Neuronal stem cell (in vitro differentiated cells): ENCODE measurements around the gene TRIP4.

Experiments used
- DNase-seq: peaks from one replicate; pipeline ENCODE4 v3.0.0-alpha.2; 2013; ENCODE audit warnings: low spot score
- H2AFZ ChIP-seq: one replicate; pipeline ENCODE4 v1.6.1; 2013; ENCODE audit warnings: mild to moderate bottlenecking, low read length, inconsistent platforms
- H2AK5ac ChIP-seq: 2 replicates; pipeline ENCODE4 v1.6.1; 2013; ENCODE audit warnings: low read depth, mild to moderate bottlenecking, inconsistent platforms, low read length, moderate library complexity, mixed read lengths
- H2BK120ac ChIP-seq: 2 replicates; pipeline ENCODE4 v1.6.1; 2013; ENCODE audit warnings: low read depth, mild to moderate bottlenecking, inconsistent platforms, low read length, moderate library complexity, mixed read lengths
- H2BK12ac ChIP-seq: one replicate; pipeline ENCODE4 v1.6.1; 2013; ENCODE audit warnings: low read length, inconsistent platforms
- H2BK15ac ChIP-seq: 2 replicates; pipeline ENCODE4 v1.6.1; 2013; ENCODE audit warnings: mild to moderate bottlenecking, low read length, inconsistent platforms, mixed read lengths
- H2BK5ac ChIP-seq: one replicate; pipeline ENCODE4 v1.6.1; 2013; ENCODE audit warnings: inconsistent platforms, mild to moderate bottlenecking, low read length, moderate library complexity
- H3K14ac ChIP-seq: one replicate; pipeline ENCODE4 v1.6.1; 2013; ENCODE audit warnings: low read length, inconsistent platforms
- H3K18ac ChIP-seq: 2 replicates; pipeline ENCODE4 v1.6.1; 2013; ENCODE audit warnings: low read length, inconsistent platforms
- H3K23ac ChIP-seq: 2 replicates; pipeline ENCODE4 v1.6.1; 2013; ENCODE audit warnings: low read depth, mild to moderate bottlenecking, mixed read lengths, low read length, inconsistent platforms; ENCODE audit not compliant: poor library complexity
- H3K27ac ChIP-seq: replicated peaks from 3 replicates; pipeline ENCODE4 v1.5.1; 2013; ENCODE audit warnings: low read length, inconsistent platforms
- H3K27me3 ChIP-seq, 3 experiments: 2 replicates each; pipeline ENCODE4 v1.6.1; 2013; ENCODE audit warnings: low read length in 3 of 3, mild to moderate bottlenecking in 2 of 3, inconsistent platforms in 1 of 3, low read depth in 1 of 3, mixed read lengths in 1 of 3, moderate library complexity in 1 of 3; ENCODE audit not compliant: control insufficient read depth in 3 of 3, insufficient read depth in 3 of 3
- H3K36me3 ChIP-seq, 2 donors: replicated peaks in 1 of 2; 2 replicates each; pipeline ENCODE4 v1.6.1; 2013; ENCODE audit warnings: low read length in 2 of 2; ENCODE audit not compliant: control insufficient read depth in 2 of 2, insufficient read depth in 2 of 2
- H3K4ac ChIP-seq: 2 replicates; pipeline ENCODE4 v1.6.1; 2013; ENCODE audit warnings: inconsistent platforms, mild to moderate bottlenecking, low read length, moderate library complexity
- H3K4me1 ChIP-seq, 2 donors: 1 replicate in 1 of 2; 2 replicates in 1 of 2; pipeline ENCODE4 v1.6.1; 2013; ENCODE audit warnings: low read length in 2 of 2, low read depth in 1 of 2; ENCODE audit not compliant: control insufficient read depth in 2 of 2, insufficient read depth in 1 of 2
- H3K4me2 ChIP-seq: one replicate; pipeline ENCODE4 v1.6.1; 2013; ENCODE audit warnings: mild to moderate bottlenecking, low read length, inconsistent platforms; ENCODE audit not compliant: insufficient read depth, poor library complexity, severe bottlenecking
- H3K4me3 ChIP-seq, 2 donors: 2 replicates each; pipeline ENCODE4 v1.5.1; 2013; ENCODE audit warnings: low read length in 2 of 2, mild to moderate bottlenecking in 2 of 2, inconsistent platforms in 1 of 2, moderate library complexity in 1 of 2
- H3K79me1 ChIP-seq: one replicate; pipeline ENCODE4 v1.6.1; 2013; ENCODE audit warnings: low read depth, mild to moderate bottlenecking, inconsistent platforms, low read length, moderate library complexity
- H3K9ac ChIP-seq: one replicate; pipeline ENCODE4 v1.6.1; 2013; ENCODE audit warnings: mild to moderate bottlenecking, low read depth, low read length, inconsistent platforms; ENCODE audit not compliant: poor library complexity
- H3K9me3 ChIP-seq, 2 donors: replicated peaks in 1 of 2; 2 replicates each; pipeline versions ENCODE3 to v1.6.1; 2013; ENCODE audit warnings: low read length in 2 of 2, mild to moderate bottlenecking in 2 of 2, inconsistent platforms in 1 of 2, low read depth in 1 of 2, mixed read lengths in 1 of 2, moderate library complexity in 1 of 2; ENCODE audit not compliant: control insufficient read depth in 2 of 2, insufficient read depth in 1 of 2
- H4K8ac ChIP-seq: one replicate; pipeline ENCODE4 v1.6.1; 2013; ENCODE audit warnings: low read depth, mild to moderate bottlenecking, inconsistent platforms, low read length, moderate library complexity
- H4K91ac ChIP-seq: one replicate; pipeline ENCODE4 v1.6.1; 2013; ENCODE audit warnings: low read length, low read depth, mild to moderate bottlenecking, inconsistent platforms; ENCODE audit not compliant: poor library complexity
- WGBS, 2 donors: extraction: QIAGEN DNeasy Blood & Tissue Kit; methylation state at CpG; one replicate each; pipeline ENCODE4 v1.1.7; 2013; ENCODE audit warnings: missing lambda C conversion rate in 2 of 2, mixed read lengths in 1 of 2; ENCODE audit not compliant: insufficient read length in 2 of 2, insufficient replicate concordance in 1 of 2; ENCODE audit errors: extremely low coverage in 2 of 2; 5-methylcytosine and 5-hydroxymethylcytosine counted together

TRIP4 gene

DNA sequence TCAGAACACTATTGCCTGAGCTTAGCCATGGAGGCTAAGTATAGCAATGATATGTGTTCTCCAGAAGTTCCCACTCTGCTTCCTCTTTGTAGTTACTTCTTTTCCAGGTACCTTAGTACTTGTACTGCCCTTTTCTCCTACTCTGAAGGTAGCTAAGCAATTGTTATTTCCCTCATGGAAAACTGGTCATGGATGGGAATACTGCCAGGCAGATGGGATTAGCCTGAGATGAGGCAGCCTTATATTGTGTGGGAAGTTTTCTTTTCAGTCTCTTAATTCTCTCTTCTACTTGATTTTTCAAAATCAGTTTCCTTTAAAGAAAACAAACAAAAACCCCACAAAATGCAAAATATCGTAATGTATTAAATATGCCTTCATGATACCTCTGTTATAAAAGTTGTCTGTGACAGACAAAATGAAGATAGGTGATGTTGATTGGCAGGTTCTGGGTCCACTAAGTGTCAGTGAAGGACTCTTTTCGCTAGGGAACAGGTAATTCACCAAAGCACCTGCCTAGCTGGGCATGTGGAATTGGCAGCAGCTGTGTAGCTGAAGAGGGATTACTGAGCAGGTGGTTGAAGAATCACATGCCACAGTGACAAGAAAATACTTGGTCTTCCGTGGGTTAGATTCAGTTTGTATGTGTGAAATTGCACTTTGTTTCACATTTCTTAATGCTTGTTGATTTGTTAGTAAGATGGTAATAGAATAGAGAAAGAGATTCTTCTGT lies 76.8 kb downstream of the TRIP4 start:
- DNase-seq, result no peak
- Histone ChIP-seq H2AFZ (no peak overlapping the region), H3K36me3 (peaks cover 0 to 35% of the 10 kb centered on the region in 2 donors), H3K23ac (no peak overlapping the region), H3K14ac (no peak overlapping the region), H4K8ac (no peak overlapping the region), H3K4me1 (peaks cover 16% of the 10 kb centered on the region in 2 donors), H3K9me3 (no peaks in the 10 kb centered on the region), H3K27me3 (no peaks in the 10 kb centered on the region), H2BK12ac (no peak overlapping the region), H3K79me1 (no peaks in the 10 kb centered on the region), H3K27ac (no peak overlapping the region), H2BK15ac (no peak overlapping the region), H3K18ac (no peak overlapping the region), H3K9ac (no peak overlapping the region), H2BK120ac (no peak overlapping the region), H3K4me3 (no peak overlapping the region), H3K4ac (no peak overlapping the region), H2AK5ac (no peak overlapping the region), H2BK5ac (no peak overlapping the region), H4K91ac (no peak overlapping the region), H3K4me2 (no peak overlapping the region)
- WGBS, 2 donors, result no CpG with 5 or more reads among the region's 3 CpGs

DNA sequence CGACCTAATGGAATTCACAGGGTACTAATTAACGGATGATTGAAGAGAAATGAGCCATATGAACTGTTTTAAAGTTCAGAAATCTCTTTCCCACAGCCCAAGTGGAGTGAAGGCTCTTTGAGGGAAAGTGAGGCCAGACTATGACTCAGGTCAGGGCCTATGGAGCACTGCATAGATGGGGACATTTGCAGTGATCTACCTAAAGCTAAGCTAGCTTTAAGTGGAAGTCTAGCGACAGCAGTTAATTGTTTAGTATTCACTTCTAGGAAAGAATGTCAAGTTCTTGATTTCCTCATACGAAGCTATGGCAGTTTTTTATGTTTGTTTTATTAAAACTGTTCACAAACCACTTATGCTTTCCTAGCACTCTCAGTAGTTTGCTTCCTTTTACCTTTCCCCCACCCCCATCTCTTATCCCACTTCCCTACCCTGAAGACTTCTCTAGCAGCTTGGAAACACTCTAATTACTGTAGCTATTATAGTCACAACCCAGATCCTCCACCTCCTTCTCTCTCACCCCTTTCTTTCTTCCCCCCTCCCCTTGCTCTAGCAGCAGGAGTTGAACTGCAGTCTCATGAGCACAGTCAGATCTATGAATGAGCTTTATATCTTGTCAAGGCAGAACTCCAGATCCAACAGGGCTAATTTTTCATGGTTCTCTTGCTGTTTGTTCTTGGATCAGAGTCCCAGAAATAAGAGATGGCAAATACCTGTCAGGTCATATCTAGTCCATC lies 78.9 kb downstream of the TRIP4 start:
- Histone ChIP-seq H2AFZ (no peak overlapping the region), H2BK12ac (no peak overlapping the region), H3K9me3 (no peaks in the 10 kb centered on the region), H3K27me3 (no peaks in the 10 kb centered on the region), H2BK15ac (no peak overlapping the region), H3K4me3 (no peak overlapping the region), H3K79me1 (no peaks in the 10 kb centered on the region), H3K27ac (no peak overlapping the region), H3K14ac (no peak overlapping the region), H3K23ac (no peak overlapping the region), H2BK5ac (no peak overlapping the region), H4K8ac (no peak overlapping the region), H2AK5ac (no peak overlapping the region), H2BK120ac (no peak overlapping the region), H3K18ac (no peak overlapping the region), H3K9ac (no peak overlapping the region), H3K4ac (no peak overlapping the region), H3K36me3 (peaks cover 0 to 56% of the 10 kb centered on the region in 2 donors), H3K4me2 (peak overlapping the region; percentile 22), H3K4me1 (peaks cover 13 to 14% of the 10 kb centered on the region in 2 donors), H4K91ac (no peak overlapping the region)
- no peak for DNase-seq
- no CpG with 5 or more reads among the region's 4 CpGs for WGBS, 2 donors

DNA sequence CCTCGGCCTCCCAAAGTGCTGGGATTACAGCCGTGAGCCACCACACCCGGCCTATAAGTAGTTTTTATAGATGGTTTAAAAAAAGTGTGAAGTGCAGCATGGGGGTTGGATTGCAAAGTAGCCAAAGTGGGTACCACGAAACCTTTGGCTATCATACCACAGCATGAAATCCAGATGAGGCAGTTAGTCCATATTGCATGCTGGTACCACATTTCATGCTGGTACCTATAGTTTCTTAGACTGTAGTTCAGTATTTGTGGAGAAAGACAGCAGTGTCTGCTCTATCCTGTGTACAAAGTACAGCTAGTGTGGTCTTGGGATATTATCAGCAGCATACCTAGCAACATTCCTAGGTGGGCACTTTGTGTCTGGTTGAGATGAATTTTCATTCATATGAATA lies 84.5 kb downstream of the TRIP4 start:
- Histone ChIP-seq H4K8ac (no peak overlapping the region), H2AFZ (no peak overlapping the region), H3K9ac (no peak overlapping the region), H3K27me3 (no peaks in the 10 kb centered on the region), H2BK15ac (no peak overlapping the region), H3K4me3 (no peak overlapping the region), H2BK120ac (no peak overlapping the region), H3K23ac (no peak overlapping the region), H2BK12ac (no peak overlapping the region), H3K18ac (no peak overlapping the region), H3K36me3 (peaks cover 0 to 57% of the 10 kb centered on the region in 2 donors), H3K4ac (no peak overlapping the region), H4K91ac (no peak overlapping the region), H3K4me2 (no peak overlapping the region), H3K9me3 (no peaks in the 10 kb centered on the region), H2AK5ac (no peak overlapping the region), H3K27ac (no peak overlapping the region), H2BK5ac (no peak overlapping the region), H3K79me1 (peaks cover 4% of the 10 kb centered on the region), H3K14ac (no peak overlapping the region), H3K4me1 (peaks cover 0 to 2% of the 10 kb centered on the region in 2 donors)
- no peak for DNase-seq
- no CpG with 5 or more reads among the region's 4 CpGs for WGBS, 2 donors

DNA sequence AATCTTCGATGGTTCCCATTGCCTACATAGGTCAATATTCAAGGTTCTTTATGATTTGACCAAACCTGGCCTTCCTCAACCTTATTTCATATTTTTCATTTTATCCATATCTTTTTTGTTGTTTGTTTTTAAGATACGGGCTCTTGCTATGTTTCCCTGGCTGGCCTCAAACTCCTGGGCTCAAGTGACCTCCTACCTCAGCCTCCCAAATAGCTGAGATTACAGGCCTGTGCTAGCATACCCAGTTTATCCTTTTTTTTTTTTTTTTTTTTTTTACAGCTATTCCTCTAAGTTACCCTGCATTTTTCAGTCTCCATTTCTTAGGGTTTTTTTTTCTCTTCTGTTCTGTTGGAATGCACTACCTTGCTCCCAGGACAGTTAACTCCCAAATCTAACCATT lies 87.2 kb downstream of the TRIP4 start:
- Histone ChIP-seq H3K9ac (no peak overlapping the region), H3K23ac (no peak overlapping the region), H3K4me1 (no peaks in the 10 kb centered on the region), H2BK5ac (no peak overlapping the region), H2BK12ac (no peak overlapping the region), H3K9me3 (no peaks in the 10 kb centered on the region), H3K79me1 (peaks cover 4% of the 10 kb centered on the region), H2AFZ (no peak overlapping the region), H3K14ac (no peak overlapping the region), H3K4me2 (no peak overlapping the region), H3K4me3 (no peak overlapping the region), H3K4ac (no peak overlapping the region), H3K27ac (no peak overlapping the region), H2BK15ac (no peak overlapping the region), H4K91ac (no peak overlapping the region), H3K27me3 (no peaks in the 10 kb centered on the region), H3K18ac (no peak overlapping the region), H2AK5ac (no peak overlapping the region), H2BK120ac (no peak overlapping the region), H3K36me3 (peaks cover 0 to 49% of the 10 kb centered on the region in 2 donors), H4K8ac (no peak overlapping the region)
- no CpG with 5 or more reads among the region's 2 CpGs for WGBS, 2 donors
- no peak for DNase-seq
